Erythroblast (primary cell): ENCODE results near the gene AKAP13.

ENCODE experiments used
- GATA1 ChIP-seq: IDR thresholded peaks from 2 replicates; pipeline ENCODE4 v1.6.1; 2011; ENCODE audit warnings: low read depth, mild to moderate bottlenecking, control low read depth, low read length, moderate library complexity
- POLR2A ChIP-seq: IDR thresholded peaks from 2 replicates; pipeline ENCODE4 v1.6.1; 2011; ENCODE audit warnings: mild to moderate bottlenecking, low read length

- TF ChIP-seq POLR2A, result no peak
- no peak for TF ChIP-seq GATA1
These were observed 70.8 kb downstream of the AKAP13 start for GRCh38 chr15:85451099-85451700.
